Inferior parietal cortex (tissue), 1 donor: ENCODE results near the gene PTF1A.

ENCODE experiments used
- DNase-seq: peaks from one replicate; pipeline ENCODE4 v3.0.0-alpha.2; 2016; ENCODE audit errors: extremely low spot score

Gene PTF1A

GRCh38 chr10:23186697-23187096 is 5.4 kb upstream of the PTF1A start:
- DNase-seq, result no peak

GRCh38 chr10:23187155-23187554 is 5.0 kb upstream of the PTF1A start:
- no peak for DNase-seq

GRCh38 chr10:23189024-23189423 is 3.1 kb upstream of the PTF1A start:
- DNase-seq, result no peak

GRCh38 chr10:23190872-23191763 is 994 bp upstream of the PTF1A start:
- DNase-seq, result no peak

- DNase-seq, result no peak
Measured at GRCh38 chr10:23192712-23193434, 761 bp downstream of the PTF1A start.

- no peak for DNase-seq
Measured at GRCh38 chr10:23193435-23194074, 1.4 kb downstream of the PTF1A start.

GRCh38 chr10:23194471-23194965 is 2.4 kb downstream of the PTF1A start:
- DNase-seq, result no peak

- DNase-seq, result no peak
Measured at GRCh38 chr10:23194966-23195845, 3.1 kb downstream of the PTF1A start.

- DNase-seq, result no peak
Measured at GRCh38 chr10:23195846-23196600, 3.9 kb downstream of the PTF1A start.

- DNase-seq, result no peak
Measured at GRCh38 chr10:23196915-23197314, 4.8 kb downstream of the PTF1A start.

GRCh38 chr10:23197416-23197861 is 5.3 kb downstream of the PTF1A start:
- DNase-seq, result no peak

GRCh38 chr10:23198610-23198939 is 6.5 kb downstream of the PTF1A start:
- no peak for DNase-seq

- no peak for DNase-seq
Measured at GRCh38 chr10:23198940-23199767, 7.0 kb downstream of the PTF1A start.

GRCh38 chr10:23199768-23200511 is 7.8 kb downstream of the PTF1A start:
- no peak for DNase-seq

- no peak for DNase-seq
Measured at GRCh38 chr10:23200586-23200985, 8.5 kb downstream of the PTF1A start.

- DNase-seq, result no peak
Measured at GRCh38 chr10:23200997-23201652, 9.0 kb downstream of the PTF1A start.

- DNase-seq, result no peak
Measured at GRCh38 chr10:23201837-23202236, 9.7 kb downstream of the PTF1A start.

- no peak for DNase-seq
Measured at GRCh38 chr10:23202779-23203178, 10.7 kb downstream of the PTF1A start.
